ENCODE data around the gene COBL.

DNA sequence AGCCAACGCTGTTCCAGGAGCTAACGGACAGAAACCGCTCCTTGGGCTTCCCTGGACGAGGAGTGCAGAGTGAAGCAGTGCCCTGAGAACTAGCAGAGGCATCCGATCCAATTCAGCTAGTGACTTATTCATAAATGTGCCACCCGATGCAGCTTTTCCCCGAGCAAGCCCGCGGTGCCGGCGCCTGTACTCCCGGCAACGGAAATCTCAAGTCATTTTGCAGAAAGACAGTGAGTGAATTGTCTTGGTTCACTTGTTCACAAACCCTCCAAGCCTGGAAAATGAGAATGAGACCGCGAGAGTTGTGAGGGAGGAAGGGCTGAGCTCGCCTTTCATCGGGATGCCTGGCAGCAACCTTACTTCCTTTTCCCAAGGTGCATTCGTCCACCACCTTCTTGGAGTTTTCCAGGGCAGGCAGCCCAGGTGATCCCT, 87.5 kb downstream of the COBL start:
- TF ChIP-seq, protein P1, sequence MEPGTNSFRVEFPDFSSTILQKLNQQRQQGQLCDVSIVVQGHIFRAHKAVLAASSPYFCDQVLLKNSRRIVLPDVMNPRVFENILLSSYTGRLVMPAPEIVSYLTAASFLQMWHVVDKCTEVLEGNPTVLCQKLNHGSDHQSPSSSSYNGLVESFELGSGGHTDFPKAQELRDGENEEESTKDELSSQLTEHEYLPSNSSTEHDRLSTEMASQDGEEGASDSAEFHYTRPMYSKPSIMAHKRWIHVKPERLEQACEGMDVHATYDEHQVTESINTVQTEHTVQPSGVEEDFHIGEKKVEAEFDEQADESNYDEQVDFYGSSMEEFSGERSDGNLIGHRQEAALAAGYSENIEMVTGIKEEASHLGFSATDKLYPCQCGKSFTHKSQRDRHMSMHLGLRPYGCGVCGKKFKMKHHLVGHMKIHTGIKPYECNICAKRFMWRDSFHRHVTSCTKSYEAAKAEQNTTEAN (CRISPR knock-in tag; IDR thresholded peaks at IDR 0.05) = no peak
- TF ChIP-seq, protein P2, sequence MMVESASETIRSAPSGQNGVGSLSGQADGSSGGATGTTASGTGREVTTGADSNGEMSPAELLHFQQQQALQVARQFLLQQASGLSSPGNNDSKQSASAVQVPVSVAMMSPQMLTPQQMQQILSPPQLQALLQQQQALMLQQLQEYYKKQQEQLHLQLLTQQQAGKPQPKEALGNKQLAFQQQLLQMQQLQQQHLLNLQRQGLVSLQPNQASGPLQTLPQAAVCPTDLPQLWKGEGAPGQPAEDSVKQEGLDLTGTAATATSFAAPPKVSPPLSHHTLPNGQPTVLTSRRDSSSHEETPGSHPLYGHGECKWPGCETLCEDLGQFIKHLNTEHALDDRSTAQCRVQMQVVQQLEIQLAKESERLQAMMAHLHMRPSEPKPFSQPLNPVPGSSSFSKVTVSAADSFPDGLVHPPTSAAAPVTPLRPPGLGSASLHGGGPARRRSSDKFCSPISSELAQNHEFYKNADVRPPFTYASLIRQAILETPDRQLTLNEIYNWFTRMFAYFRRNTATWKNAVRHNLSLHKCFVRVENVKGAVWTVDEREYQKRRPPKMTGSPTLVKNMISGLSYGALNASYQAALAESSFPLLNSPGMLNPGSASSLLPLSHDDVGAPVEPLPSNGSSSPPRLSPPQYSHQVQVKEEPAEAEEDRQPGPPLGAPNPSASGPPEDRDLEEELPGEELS (CRISPR knock-in tag; IDR thresholded peaks at IDR 0.05; ENCODE audit: borderline replicate concordance) = no peak
- TF ChIP-seq, protein P3, sequence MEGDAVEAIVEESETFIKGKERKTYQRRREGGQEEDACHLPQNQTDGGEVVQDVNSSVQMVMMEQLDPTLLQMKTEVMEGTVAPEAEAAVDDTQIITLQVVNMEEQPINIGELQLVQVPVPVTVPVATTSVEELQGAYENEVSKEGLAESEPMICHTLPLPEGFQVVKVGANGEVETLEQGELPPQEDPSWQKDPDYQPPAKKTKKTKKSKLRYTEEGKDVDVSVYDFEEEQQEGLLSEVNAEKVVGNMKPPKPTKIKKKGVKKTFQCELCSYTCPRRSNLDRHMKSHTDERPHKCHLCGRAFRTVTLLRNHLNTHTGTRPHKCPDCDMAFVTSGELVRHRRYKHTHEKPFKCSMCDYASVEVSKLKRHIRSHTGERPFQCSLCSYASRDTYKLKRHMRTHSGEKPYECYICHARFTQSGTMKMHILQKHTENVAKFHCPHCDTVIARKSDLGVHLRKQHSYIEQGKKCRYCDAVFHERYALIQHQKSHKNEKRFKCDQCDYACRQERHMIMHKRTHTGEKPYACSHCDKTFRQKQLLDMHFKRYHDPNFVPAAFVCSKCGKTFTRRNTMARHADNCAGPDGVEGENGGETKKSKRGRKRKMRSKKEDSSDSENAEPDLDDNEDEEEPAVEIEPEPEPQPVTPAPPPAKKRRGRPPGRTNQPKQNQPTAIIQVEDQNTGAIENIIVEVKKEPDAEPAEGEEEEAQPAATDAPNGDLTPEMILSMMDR (IDR thresholded peaks at IDR 0.05 in 2 of 3, conservative IDR thresholded peaks at IDR 0.05 in 1 of 3; ENCODE audit: insufficient read depth in 2 of 3, low read depth in 1 of 3, low read length in 3 of 3) = no peak
- TF ChIP-seq, protein P4, sequence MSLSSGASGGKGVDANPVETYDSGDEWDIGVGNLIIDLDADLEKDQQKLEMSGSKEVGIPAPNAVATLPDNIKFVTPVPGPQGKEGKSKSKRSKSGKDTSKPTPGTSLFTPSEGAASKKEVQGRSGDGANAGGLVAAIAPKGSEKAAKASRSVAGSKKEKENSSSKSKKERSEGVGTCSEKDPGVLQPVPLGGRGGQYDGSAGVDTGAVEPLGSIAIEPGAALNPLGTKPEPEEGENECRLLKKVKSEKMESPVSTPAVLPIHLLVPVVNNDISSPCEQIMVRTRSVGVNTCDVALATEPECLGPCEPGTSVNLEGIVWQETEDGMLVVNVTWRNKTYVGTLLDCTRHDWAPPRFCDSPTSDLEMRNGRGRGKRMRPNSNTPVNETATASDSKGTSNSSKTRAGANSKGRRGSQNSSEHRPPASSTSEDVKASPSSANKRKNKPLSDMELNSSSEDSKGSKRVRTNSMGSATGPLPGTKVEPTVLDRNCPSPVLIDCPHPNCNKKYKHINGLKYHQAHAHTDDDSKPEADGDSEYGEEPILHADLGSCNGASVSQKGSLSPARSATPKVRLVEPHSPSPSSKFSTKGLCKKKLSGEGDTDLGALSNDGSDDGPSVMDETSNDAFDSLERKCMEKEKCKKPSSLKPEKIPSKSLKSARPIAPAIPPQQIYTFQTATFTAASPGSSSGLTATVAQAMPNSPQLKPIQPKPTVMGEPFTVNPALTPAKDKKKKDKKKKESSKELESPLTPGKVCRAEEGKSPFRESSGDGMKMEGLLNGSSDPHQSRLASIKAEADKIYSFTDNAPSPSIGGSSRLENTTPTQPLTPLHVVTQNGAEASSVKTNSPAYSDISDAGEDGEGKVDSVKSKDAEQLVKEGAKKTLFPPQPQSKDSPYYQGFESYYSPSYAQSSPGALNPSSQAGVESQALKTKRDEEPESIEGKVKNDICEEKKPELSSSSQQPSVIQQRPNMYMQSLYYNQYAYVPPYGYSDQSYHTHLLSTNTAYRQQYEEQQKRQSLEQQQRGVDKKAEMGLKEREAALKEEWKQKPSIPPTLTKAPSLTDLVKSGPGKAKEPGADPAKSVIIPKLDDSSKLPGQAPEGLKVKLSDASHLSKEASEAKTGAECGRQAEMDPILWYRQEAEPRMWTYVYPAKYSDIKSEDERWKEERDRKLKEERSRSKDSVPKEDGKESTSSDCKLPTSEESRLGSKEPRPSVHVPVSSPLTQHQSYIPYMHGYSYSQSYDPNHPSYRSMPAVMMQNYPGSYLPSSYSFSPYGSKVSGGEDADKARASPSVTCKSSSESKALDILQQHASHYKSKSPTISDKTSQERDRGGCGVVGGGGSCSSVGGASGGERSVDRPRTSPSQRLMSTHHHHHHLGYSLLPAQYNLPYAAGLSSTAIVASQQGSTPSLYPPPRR (CRISPR knock-in tag; IDR thresholded peaks at IDR 0.05; ENCODE audit: borderline replicate concordance) = no peak
- TF ChIP-seq SMARCA4 (IDR thresholded peaks at IDR 0.05) (no peak), EHMT2 (IDR thresholded peaks at IDR 0.05) (no peak), EGR1 (conservative IDR thresholded peaks at IDR 0.05) (no peak), NFATC3 (IDR thresholded peaks at IDR 0.05) (no peak)
- TF ChIP-seq, protein P5, sequence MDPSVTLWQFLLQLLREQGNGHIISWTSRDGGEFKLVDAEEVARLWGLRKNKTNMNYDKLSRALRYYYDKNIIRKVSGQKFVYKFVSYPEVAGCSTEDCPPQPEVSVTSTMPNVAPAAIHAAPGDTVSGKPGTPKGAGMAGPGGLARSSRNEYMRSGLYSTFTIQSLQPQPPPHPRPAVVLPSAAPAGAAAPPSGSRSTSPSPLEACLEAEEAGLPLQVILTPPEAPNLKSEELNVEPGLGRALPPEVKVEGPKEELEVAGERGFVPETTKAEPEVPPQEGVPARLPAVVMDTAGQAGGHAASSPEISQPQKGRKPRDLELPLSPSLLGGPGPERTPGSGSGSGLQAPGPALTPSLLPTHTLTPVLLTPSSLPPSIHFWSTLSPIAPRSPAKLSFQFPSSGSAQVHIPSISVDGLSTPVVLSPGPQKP (CRISPR knock-in tag; IDR thresholded peaks at IDR 0.05) = no peak
